Glomerular visceral epithelial cell (primary cell): ENCODE data around the gene KRT2.
"Not testable (repeated sequence)": the region's sequence is repeated elsewhere in the genome, so short reads cannot be mapped to it uniquely, and the experiment has no call there.

ENCODE experiments used
- DNase-seq: peaks from one replicate; pipeline ENCODE4 v3.0.0-alpha.2; 2016; ENCODE audit errors: extremely low spot score

The KRT2 gene

GRCh38 chr12:52684431-52684830, 32.4 kb upstream of the KRT2 start:
- no peak for DNase-seq

- DNase-seq: no peak
Observed at GRCh38 chr12:52683575-52684300, 31.7 kb upstream of the KRT2 start.

GRCh38 chr12:52682938-52683574, 31.0 kb upstream of the KRT2 start:
- DNase-seq: no peak

GRCh38 chr12:52682381-52682660, 30.3 kb upstream of the KRT2 start:
- DNase-seq: no peak

GRCh38 chr12:52681526-52682380, 29.7 kb upstream of the KRT2 start:
- DNase-seq: no peak

- DNase-seq: no peak
Observed at GRCh38 chr12:52680363-52680762, 28.4 kb upstream of the KRT2 start, which contains the start of gene KRT1. Gene KRT1, minus strand, starts transcription at chr12:52680407. Its CDS starts 59 bp downstream, at chr12:52680348.

- no peak for DNase-seq
Observed at GRCh38 chr12:52679875-52680274, 27.9 kb upstream of the KRT2 start.

GRCh38 chr12:52677671-52678070, 25.7 kb upstream of the KRT2 start:
- DNase-seq: no peak

- no peak for DNase-seq
Observed at GRCh38 chr12:52677126-52677525, 25.1 kb upstream of the KRT2 start.

GRCh38 chr12:52676163-52676562, 24.2 kb upstream of the KRT2 start:
- no peak for DNase-seq

GRCh38 chr12:52675301-52675701, 23.3 kb upstream of the KRT2 start:
- no peak for DNase-seq

GRCh38 chr12:52674433-52674775, 22.4 kb upstream of the KRT2 start:
- no peak for DNase-seq

- no peak for DNase-seq
Observed at GRCh38 chr12:52673713-52674432, 21.9 kb upstream of the KRT2 start.

GRCh38 chr12:52673217-52673616, 21.2 kb upstream of the KRT2 start:
- DNase-seq: no peak

- DNase-seq: no peak
Observed at GRCh38 chr12:52672321-52672933, 20.4 kb upstream of the KRT2 start.

- DNase-seq: no peak
Observed at GRCh38 chr12:52670961-52671360, 18.9 kb upstream of the KRT2 start.

GRCh38 chr12:52670506-52670905, 18.5 kb upstream of the KRT2 start:
- DNase-seq: no peak

GRCh38 chr12:52669941-52670340, 17.9 kb upstream of the KRT2 start:
- DNase-seq: not testable (repeated sequence)

- DNase-seq: no peak
Observed at GRCh38 chr12:52669426-52669825, 17.4 kb upstream of the KRT2 start.

- no peak for DNase-seq
Observed at GRCh38 chr12:52667931-52668330, 15.9 kb upstream of the KRT2 start.

- DNase-seq: no peak
Observed at GRCh38 chr12:52667509-52667908, 15.5 kb upstream of the KRT2 start.

- DNase-seq: no peak
Observed at GRCh38 chr12:52666471-52666870, 14.5 kb upstream of the KRT2 start.
